ENCODE data around the gene MYO3A.

DNA sequence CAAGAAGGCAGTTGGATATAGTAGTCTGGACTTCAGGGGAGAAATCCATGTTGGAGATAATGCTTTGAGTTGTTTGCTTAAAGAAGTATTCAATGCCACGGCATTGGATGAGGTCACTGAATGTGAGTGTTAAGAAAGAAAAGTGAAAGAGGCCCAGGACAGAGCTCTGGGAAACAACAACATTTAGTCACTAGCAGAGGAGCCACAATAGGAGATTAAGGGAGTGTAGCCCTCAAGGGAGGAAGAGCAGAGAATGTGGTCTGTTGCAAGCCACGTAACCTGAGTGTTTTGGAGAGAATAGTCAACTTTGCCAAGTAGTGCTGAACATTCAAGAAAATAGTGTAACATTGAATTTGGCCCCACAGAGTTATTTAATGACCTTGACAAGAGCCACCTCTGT, 114.7 kb downstream of the MYO3A start:
- TF ChIP-seq POLR2AphosphoS5 (IDR thresholded peaks at IDR 0.05; ENCODE audit: borderline replicate concordance, low read depth, low read length) (no peak), EZH2 (IDR thresholded peaks at IDR 0.05) (no peak)

Data from SK-N-MC (cell line).